ENCODE measurements around the gene SH3BP4. TPM values are rescaled to one million over a fixed set of nuclear protein-coding genes. Genes with fewer than 3 reads are reported as not detected.

Gene SH3BP4
- total RNA-seq, 1 donor from 2014 or later, result 45.7 TPM

DNA sequence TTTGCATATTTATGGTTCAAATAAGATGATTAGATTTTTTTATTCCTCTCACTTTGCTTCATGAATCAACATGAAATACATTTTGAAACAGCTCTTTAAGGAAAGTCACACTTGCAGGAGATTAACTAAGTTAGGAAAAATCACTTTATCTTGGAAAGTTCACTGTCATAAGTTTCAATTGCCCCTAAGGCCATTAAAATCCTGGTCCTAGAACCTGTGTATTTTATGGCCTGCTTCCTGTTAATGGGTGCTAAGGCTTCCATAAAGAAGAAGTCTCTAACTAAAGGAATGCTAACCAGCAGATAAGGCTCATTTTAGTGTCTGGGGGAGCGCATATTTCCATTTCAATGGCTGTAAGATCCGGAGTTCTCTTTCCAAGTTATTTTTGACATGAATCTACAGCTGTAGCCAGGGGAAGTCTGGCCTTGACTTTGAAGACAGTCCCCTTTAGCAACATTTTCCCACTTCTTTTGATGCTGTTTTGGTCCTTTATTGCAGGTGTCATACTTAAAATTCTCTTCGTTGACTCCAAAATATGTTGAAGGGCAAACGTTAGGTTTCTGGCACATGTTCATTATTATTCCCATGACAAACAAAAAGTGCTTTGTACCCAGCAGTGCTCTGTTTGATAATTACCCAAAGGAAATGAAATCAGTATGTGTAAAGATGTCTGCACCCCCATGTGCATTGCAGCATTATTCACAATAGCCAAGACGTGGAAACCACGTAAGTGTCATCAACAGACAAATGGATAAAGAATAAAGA lies 34.4 kb upstream of the SH3BP4 start:
- Mint-ChIP-seq H3K27ac (no peak overlapping the region), H3K27me3 (no peaks in the 10 kb centered on the region), H3K36me3 (ENCODE audit: insufficient read depth) (no peaks in the 10 kb centered on the region)

DNA sequence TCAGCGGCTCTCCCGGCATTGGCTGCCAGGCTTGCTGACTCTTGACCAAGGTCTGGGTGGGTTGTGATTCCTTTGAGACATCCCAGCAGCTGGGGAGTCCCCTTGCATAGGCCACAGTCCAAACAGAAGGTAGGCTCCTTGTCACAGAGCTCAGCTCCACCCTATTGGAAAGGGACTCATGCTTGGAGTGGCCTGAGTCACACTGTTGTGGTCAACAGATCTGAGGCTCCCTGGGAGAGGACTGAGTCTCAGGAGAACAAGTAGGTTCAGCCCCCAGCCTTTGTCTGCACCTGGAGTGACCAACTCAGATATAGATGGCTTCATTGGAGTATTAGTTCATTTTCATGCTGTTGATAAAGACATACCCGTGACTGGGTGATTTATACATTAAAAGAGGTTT lies 32.1 kb upstream of the SH3BP4 start:
- H3K4me3 Mint-ChIP-seq (ENCODE audit: low read depth), result no peak overlapping the region
- H3K9me3 Mint-ChIP-seq (ENCODE audit: low read depth), result no peaks in the 10 kb centered on the region
- H3K27me3 Mint-ChIP-seq, result no peaks in the 10 kb centered on the region
- no peak overlapping the region for H3K27ac Mint-ChIP-seq
- no peak for TF ChIP-seq CTCF (IDR thresholded peaks at IDR 0.05; ENCODE audit: unreplicated experiment)
- H3K4me1 Mint-ChIP-seq (ENCODE audit: low read depth), result no peaks in the 10 kb centered on the region
- DNase-seq (ENCODE audit: low spot score, unreplicated experiment), result no peak
- no peaks in the 10 kb centered on the region for H3K36me3 Mint-ChIP-seq (ENCODE audit: insufficient read depth)

More for the DNA sequence above, 34.4 kb upstream of the SH3BP4 start:
- H3K4me1 Mint-ChIP-seq (ENCODE audit: low read depth), result no peaks in the 10 kb centered on the region
- no peaks in the 10 kb centered on the region for H3K9me3 Mint-ChIP-seq (ENCODE audit: low read depth)
- no peak for TF ChIP-seq CTCF (IDR thresholded peaks at IDR 0.05; ENCODE audit: unreplicated experiment)
- DNase-seq (ENCODE audit: low spot score, unreplicated experiment), result no peak
- H3K4me3 Mint-ChIP-seq (ENCODE audit: low read depth), result no peak overlapping the region

DNA sequence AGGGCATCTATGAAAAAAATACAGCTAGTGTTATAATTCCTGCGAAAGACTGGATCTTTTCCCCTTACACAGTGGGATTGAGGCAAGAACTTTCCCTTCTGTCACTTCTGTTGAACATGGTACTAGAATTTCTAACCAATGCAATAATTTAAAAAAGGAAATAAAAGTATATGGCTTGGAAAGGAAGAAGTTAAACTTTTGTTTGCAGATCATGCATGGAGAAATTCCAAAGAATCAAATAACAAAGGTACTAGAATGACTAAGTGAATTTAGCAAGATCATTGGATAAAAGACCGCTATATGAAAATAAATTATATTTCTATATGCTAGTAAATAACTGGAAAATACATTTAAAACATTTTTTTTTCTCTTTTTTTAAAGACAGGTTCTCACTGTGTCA lies 31.0 kb upstream of the SH3BP4 start:
- Mint-ChIP-seq H3K4me1 (ENCODE audit: low read depth) (no peaks in the 10 kb centered on the region), H3K27me3 (no peaks in the 10 kb centered on the region), H3K4me3 (ENCODE audit: low read depth) (no peak overlapping the region), H3K27ac (no peak overlapping the region), H3K36me3 (ENCODE audit: insufficient read depth) (peaks cover 1% of the 10 kb centered on the region), H3K9me3 (ENCODE audit: low read depth) (peaks cover 7% of the 10 kb centered on the region)
- no peak for DNase-seq (ENCODE audit: low spot score, unreplicated experiment)
- TF ChIP-seq CTCF (IDR thresholded peaks at IDR 0.05; ENCODE audit: unreplicated experiment), result no peak

GRCh38 chr2:234929002-234929401 lies 22.8 kb upstream of the SH3BP4 start:
- peaks cover 7% of the 10 kb centered on the region for H3K9me3 Mint-ChIP-seq (ENCODE audit: low read depth)
- H3K36me3 Mint-ChIP-seq (ENCODE audit: insufficient read depth), result peaks cover 1% of the 10 kb centered on the region
- DNase-seq (ENCODE audit: low spot score, unreplicated experiment), result no peak
- no peak overlapping the region for H3K27ac Mint-ChIP-seq
- no peak overlapping the region for H3K4me3 Mint-ChIP-seq (ENCODE audit: low read depth)
- peaks cover 14% of the 10 kb centered on the region for H3K4me1 Mint-ChIP-seq (ENCODE audit: low read depth)
- no peak for TF ChIP-seq CTCF (IDR thresholded peaks at IDR 0.05; ENCODE audit: unreplicated experiment)
- no peaks in the 10 kb centered on the region for H3K27me3 Mint-ChIP-seq

GRCh38 chr2:234930397-234930796 lies 21.4 kb upstream of the SH3BP4 start:
- no peak for DNase-seq (ENCODE audit: low spot score, unreplicated experiment)
- H3K4me3 Mint-ChIP-seq (ENCODE audit: low read depth), result no peak overlapping the region
- H3K4me1 Mint-ChIP-seq (ENCODE audit: low read depth), result peaks cover 16% of the 10 kb centered on the region
- no peaks in the 10 kb centered on the region for H3K36me3 Mint-ChIP-seq (ENCODE audit: insufficient read depth)
- no peaks in the 10 kb centered on the region for H3K27me3 Mint-ChIP-seq
- no peak overlapping the region for H3K27ac Mint-ChIP-seq
- no peak for TF ChIP-seq CTCF (IDR thresholded peaks at IDR 0.05; ENCODE audit: unreplicated experiment)
- peaks cover under 1% of the 10 kb centered on the region for H3K9me3 Mint-ChIP-seq (ENCODE audit: low read depth)

All from progenitor cell of endocrine pancreas (in vitro differentiated cells).